Amniotic stem cell (primary cell): ENCODE results near the gene ARSG.
"Not testable (repeated sequence)": the region's sequence is repeated elsewhere in the genome, so short reads cannot be mapped to it uniquely, and the experiment has no call there.

Source experiments
- DNase-seq: peaks from one replicate; lab custom pipeline; 2025; lab: John Stamatoyannopoulos, UW

Gene ARSG

GRCh38 chr17:68277807-68278206, 13.5 kb upstream of the ARSG start:
- DNase-seq, result no peak

GRCh38 chr17:68281965-68282364, 9.3 kb upstream of the ARSG start:
- DNase-seq, result not testable (repeated sequence)

GRCh38 chr17:68288375-68288774, 2.9 kb upstream of the ARSG start:
- DNase-seq, result no peak

GRCh38 chr17:68288804-68289203, 2.5 kb upstream of the ARSG start:
- no peak for DNase-seq

GRCh38 chr17:68289473-68289872, 1.8 kb upstream of the ARSG start:
- DNase-seq, result no peak

GRCh38 chr17:68289936-68290267, 1.4 kb upstream of the ARSG start:
- no peak for DNase-seq

- DNase-seq, result no peak
Observed at GRCh38 chr17:68290268-68290954, 884 bp upstream of the ARSG start.

- no peak for DNase-seq
Observed at GRCh38 chr17:68291836-68292688, 767 bp downstream of the ARSG start.

GRCh38 chr17:68292689-68293040, 1.4 kb downstream of the ARSG start:
- no peak for DNase-seq

GRCh38 chr17:68293490-68294195, 2.3 kb downstream of the ARSG start:
- no peak for DNase-seq

- DNase-seq, result no peak
Observed at GRCh38 chr17:68294196-68294555, 2.9 kb downstream of the ARSG start.

- no peak for DNase-seq
Observed at GRCh38 chr17:68294617-68295016, 3.3 kb downstream of the ARSG start.

- DNase-seq, result no peak
Observed at GRCh38 chr17:68295086-68295485, 3.8 kb downstream of the ARSG start.

GRCh38 chr17:68296217-68297191, 5.2 kb downstream of the ARSG start:
- DNase-seq, result no peak

GRCh38 chr17:68297195-68297594, 5.9 kb downstream of the ARSG start:
- no peak for DNase-seq

- no peak for DNase-seq
Observed at GRCh38 chr17:68298601-68299000, 7.3 kb downstream of the ARSG start.

GRCh38 chr17:68299817-68300216, 8.5 kb downstream of the ARSG start:
- DNase-seq, result no peak

GRCh38 chr17:68301438-68301959, 10.2 kb downstream of the ARSG start:
- DNase-seq, result no peak

- no peak for DNase-seq
Observed at GRCh38 chr17:68302066-68302564, 10.8 kb downstream of the ARSG start.

- DNase-seq, result no peak
Observed at GRCh38 chr17:68302666-68303065, 11.4 kb downstream of the ARSG start.

- no peak for DNase-seq
Observed at GRCh38 chr17:68304706-68305105, 13.4 kb downstream of the ARSG start.

GRCh38 chr17:68305142-68305541, 13.8 kb downstream of the ARSG start:
- DNase-seq, result no peak
